HG02884 (cell line): ENCODE data around the gene CDKN2B-AS1.

ENCODE experiments used
- ATAC-seq: cut with Tn5 transposase; IDR thresholded peaks from one replicate; pipeline ENCODE4 v1.9.1; 2021; ENCODE audit warnings: mild to moderate bottlenecking, moderate library complexity; ENCODE audit not compliant: unreplicated experiment

Gene CDKN2B-AS1

DNA sequence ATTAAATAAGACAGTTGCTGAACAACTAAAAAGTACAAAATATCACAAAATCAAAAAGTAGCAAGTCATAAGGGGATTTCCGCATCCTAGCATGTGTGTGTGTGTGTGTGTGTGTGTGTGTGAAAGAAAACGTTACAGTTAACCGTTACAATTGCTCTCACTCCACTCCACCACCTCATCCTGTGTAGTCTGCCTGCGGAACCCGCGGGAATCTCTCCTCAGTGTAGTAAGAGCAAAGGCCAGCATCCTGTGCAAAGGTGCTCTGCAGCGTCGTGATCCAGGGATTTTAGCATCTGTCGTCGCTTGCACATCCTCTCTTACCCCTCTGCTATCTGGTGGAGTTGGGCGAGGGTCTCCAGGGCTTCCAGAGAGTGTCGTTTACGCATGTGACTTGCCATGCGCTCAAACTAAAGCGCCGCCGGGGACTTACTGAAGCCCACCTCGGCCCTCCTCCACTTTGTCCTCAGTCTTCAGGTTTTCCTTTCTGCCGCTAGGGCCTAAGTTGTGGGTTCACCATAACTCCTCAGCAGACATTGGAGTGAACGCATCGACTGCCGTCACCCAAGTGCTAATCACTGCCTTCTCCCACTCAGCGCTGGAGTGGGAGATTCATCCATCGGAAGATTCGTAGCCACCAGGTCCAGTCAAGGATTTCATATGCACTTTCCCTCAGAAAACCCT is 10.6 kb downstream of the CDKN2B-AS1 start:
- ATAC-seq = no peak

DNA sequence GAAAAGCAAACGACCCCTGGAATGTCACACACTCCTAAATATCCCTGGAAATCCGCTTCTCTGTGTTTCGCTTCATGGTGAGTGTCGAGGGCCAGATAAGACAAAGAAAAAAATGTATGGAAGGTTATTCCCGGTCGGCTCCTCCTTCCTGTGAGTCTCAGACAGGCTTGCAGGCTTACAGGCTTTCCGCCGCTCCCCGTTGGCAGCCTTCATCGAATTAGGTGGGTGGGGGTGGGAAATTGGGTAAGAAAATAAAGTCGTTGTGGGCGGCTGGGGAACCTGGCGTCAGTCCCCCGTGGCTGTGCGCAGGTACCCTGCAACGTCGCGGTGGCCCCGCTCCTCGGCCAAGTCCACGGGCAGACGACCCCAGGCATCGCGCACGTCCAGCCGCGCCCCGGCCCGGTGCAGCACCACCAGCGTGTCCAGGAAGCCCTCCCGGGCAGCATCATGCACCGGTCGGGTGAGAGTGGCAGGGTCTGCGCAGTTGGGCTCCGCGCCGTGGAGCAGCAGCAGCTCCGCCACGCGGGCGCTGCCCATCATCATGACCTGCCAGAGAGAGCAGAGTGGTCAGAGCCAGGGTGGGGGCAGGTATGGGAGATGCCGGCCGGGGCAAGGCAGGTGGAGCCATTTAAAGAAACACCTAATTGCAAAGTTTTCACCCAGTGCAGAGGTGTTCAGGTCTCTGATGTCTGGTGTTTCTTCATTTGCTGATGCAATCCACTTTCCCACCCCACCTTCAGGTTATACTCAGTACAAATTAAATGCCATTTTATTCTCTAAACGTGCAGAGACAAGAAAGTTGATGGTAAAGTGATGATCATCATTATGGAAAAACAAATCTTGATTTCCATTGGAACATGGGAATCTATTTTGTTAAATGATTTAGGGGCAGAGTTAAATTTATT is 11.4 kb downstream of the CDKN2B-AS1 start:
- no peak for ATAC-seq

DNA sequence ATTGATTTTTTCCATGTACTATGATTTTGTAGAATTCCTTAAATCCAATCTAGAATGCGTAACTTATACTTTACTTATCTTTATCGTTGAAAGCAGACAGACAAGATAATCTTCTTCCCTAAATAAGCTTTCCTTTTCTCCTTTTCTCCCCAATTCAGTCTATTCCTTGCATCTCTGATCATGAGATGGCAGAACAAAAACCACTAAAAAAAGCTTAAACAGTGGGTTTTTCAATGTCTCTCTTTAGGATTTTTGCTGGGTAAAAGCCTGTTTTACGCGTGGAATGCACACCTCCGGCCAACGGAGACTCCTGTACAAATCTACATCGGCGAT is 13.8 kb downstream of the CDKN2B-AS1 start:
- no peak for ATAC-seq

DNA sequence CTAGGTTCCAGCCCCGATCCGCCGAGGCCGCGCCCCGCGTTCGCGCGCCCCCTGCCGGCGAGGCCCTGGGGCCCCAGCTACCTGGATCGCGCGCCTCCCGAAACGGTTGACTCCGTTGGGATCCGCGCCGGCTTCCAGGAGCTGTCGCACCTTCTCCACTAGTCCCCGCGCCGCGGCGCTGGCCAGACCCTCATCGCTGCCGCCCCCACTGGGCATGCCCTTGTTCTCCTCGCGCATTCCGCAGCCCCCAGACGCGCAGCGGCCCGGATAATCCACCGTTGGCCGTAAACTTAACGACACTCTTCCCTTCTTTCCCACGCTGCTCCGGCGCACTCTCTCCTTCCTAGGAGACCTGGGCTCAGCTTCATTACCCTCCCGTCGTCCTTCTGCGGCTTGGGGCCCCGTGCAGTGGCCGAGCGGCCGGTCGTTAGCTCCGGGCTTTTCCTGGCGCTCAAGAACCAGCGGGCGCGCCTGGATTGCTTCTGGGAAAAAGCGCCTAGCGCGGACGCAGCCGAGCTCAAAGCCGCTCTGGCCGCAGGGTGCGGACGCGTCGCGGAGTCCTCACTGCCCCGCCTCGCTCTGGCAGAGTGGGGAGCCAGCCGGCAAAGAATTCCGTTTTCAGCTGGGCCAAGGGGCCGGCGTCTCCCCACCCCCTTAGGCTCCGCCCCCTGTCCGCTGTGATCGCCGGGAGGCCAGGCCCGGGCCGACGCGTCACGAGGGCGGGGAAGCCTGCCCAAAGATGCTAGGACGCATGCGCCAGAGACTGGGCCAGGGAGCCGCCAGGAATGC is 14.3 kb downstream of the CDKN2B-AS1 start, which contains the start of gene CDKN2B:
CDKN2B (minus strand) TSS at position 589 of the 789 bp plus-strand sequence; CDS start at position 237, 352 bp downstream.
- ATAC-seq = peak; percentile 94

DNA sequence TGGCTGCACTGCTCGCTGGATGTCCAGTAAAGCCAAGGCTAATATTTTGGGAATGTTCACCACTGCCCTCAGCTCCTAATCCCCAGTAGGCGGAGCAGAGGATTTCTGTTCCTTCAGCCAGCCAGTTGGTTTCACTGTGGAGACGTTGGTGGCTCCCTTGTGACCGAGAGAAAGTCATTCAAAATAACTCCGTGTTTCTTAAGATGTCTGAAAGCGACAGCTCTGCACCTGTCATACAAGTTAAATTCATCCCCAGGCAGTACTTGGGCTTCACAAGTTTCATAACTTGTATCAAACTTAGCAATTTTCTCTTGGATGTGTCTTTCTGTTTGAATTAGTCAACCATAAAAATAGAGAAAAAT is 14.9 kb downstream of the CDKN2B-AS1 start:
- peak; percentile 35 for ATAC-seq

DNA sequence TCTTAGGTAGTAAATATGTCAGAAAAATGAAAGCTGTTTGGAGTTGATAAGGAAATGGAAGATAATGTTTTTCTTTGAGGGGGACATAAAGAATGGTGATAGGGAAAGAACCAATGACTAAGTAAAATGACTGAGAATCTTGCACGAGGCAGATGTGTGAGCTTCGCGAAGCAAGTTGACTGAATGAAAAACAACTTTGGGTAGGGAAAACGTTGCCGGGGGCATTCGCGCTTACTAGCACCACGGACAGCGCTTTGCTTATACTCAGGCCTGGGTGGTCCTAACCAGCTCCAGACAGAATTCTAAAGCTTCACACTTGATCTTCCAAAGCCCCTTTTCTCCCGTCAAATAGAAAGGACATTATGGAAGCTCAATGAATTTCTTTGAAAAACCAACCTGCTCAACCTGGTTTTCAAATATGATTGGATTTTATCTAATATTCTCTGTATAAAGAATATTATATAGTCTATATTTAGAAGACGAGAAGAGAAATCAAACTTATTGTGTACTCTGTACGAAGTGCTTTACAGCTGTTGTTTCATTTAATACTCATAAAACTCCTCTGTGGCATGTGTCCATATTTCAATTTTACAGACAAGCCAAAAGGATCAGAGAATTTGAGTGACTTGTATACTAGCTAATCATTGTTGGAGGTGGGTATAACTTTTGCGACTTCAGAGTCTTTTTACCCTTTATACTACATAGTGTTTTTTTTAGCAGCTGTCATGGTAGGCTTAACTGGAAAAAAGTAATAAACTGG is 16.5 kb downstream of the CDKN2B-AS1 start:
- no peak for ATAC-seq

DNA sequence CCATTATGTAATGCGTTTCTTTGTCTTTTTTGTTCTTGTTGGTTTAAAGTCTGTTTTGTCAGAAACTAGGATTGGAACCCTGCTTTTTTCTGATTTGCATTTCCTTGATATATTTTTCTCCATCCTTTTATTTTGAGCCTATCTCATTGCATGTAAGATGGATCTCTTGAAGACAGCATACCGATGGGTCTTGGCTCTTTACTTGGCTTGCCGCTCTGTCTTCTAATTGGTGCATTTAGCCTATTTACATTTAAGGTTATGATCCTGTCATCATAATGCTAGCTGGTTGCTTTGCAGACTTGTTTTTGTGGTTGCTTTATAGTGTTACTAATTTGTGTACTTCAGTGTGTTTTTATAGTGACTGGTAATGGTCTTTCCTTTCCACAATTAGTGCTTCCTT is 27.8 kb downstream of the CDKN2B-AS1 start:
- ATAC-seq = no peak

DNA sequence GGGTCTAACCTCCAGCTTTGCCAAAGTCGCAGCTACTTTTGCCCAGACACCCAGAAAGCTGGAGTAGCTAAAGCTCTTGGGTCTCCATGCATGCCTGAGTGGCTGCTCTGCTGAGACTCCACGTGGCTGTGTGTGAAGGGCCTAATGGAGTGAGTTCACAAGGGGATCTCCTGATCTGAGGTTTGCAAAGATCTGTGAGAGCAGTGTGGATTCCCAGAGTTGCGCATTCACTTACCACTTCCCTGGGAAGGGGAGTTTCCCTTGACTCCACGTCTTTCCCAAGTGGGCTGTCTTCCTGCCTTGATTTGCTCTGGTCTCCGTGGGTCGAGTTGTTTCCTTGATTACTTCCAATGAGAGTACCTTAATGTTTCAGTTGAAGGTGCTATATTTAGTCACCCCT is 32.1 kb downstream of the CDKN2B-AS1 start:
- no peak for ATAC-seq

DNA sequence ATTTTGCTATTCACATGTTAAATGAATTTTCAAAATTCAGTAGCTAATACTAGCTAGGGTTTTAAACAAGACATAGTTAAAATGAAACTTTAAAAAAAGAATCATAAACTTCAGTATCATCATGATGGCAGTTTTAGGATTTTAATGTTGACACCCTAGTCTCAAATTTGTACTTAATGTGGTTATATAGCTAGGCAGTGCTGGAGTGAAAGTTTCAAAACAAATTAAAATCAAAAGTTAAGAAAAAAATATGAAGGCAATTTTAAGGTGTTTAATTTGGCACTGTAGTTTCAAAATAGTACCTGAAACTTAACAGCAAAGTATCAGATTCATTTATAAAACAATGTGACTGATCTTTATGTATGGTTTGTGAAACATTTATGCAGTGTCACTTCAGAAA is 33.8 kb downstream of the CDKN2B-AS1 start:
- ATAC-seq = no peak

DNA sequence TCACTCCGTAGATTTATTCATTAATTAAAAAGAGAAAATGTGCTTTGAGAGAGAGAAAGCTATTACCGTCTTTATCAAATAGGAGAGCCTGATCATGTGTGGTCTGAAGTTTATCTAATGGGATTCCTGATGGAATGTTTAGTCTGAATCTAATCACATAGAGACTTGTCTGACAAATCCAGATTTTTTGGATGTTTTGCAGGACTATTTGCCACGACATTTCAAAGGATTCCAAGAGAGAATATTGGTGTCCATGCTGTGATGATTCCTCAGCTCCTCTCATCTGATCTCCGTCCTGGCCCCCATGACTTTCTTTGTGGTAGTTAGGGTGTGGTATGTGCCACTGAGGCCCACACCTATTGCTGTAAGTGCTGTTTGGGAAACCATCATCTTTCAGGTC is 34.6 kb downstream of the CDKN2B-AS1 start:
- no peak for ATAC-seq

DNA sequence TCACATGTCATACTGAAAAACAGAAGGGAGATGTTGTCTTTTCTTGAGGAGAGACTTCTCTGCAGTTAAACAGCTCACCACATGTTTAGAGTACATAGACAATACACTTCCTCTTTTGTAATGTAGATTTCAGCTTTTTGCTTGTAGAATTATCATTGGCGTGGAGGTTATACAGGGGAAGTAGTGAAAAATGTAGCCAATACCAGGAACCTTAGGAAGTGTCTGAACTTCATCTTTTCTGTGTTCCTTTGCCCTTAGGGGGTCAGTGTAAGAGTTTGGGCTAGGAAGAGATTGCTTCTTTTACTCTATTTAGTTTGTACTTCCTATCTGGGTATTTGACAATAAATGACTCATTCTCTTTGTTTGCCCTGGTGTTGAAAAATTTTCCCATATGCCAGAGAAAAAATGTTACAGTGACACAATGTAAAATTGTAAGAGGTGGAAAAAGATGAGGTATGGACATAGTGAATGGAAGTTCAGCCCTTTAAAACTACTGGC is 35.6 kb downstream of the CDKN2B-AS1 start:
- peak; percentile 87 for ATAC-seq

DNA sequence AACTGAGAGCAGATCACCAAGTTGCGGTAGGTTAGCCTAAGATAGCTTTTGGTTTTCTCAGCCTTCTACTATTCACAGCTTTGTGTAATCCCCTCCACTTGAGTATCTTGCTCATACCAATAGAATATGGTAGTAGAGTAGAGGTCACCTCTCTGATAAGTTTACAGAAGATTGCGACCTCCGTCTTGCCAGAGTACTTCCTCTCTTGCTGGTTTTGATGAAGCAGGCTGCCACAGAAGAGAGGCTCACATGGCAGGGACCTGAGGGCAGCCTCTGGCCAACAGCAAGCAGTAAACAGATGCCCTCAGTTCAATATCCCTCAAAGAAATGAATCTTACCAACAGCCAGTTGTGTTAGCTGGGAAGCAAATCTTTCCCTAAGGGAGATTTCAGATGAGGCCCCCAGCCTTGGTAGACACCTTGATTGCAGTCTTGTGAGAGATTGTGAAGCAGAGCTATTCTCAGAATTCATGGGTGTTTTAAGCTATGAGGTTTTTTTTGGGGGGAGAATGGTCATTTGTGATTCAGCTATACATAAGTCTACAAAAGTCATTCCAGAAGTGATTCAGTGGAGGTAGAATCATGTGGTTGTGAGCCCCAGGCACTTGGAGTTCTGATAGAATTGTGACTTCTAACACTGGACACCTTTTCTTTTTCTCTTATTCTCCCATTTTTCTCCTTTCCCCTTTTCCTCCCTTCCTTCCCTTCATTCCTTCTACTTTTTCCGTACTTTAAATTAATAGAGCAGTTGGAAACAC is 37.2 kb downstream of the CDKN2B-AS1 start:
- no peak for ATAC-seq

DNA sequence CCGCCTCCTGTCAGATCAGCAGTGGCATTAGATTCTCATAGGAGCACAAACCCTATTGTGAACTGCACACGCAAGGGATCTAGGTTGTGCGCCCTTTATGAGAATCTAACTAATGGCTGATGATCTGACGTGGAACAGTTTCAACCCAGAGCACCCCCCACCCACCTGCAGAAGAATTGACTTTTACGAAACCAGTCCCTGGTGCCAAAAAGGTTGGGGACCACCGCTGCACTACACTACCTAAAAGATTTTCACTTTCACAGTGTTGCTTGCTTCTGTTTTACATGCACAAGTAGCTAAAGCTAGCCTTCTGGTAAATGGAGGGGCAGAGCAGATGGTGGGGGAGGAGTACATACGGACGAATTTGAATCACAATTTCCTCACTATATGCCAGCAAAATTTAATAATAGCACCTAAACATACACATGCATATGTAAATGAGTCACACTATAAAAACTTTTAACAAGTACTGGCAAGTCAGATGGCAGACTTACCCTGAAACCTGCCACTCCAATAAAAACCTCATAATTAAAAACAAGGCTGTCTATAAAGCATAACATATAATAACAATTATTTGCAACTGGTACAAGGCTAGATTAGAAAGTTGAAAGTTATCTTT is 38.5 kb downstream of the CDKN2B-AS1 start:
- ATAC-seq = no peak

DNA sequence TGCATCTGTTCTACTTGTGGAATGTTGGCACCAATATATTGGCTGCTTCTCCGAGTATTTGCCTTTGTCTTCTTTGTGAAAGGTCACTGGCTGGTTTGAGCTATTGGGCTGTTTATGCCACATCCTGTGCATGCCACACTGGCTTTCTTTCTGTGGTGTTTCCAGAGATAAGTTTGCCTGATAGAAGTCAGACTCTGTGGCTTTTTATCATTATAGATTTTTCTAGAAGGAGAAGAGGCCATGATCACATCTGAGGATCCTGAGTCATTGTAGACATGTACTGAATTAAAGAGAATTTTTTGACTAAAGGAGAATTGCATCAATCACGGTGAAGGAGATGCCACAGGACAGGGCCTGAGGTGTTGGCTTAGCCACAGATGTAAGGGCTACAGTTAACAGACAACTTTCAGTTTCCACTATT is 41.0 kb downstream of the CDKN2B-AS1 start:
- ATAC-seq = no peak

DNA sequence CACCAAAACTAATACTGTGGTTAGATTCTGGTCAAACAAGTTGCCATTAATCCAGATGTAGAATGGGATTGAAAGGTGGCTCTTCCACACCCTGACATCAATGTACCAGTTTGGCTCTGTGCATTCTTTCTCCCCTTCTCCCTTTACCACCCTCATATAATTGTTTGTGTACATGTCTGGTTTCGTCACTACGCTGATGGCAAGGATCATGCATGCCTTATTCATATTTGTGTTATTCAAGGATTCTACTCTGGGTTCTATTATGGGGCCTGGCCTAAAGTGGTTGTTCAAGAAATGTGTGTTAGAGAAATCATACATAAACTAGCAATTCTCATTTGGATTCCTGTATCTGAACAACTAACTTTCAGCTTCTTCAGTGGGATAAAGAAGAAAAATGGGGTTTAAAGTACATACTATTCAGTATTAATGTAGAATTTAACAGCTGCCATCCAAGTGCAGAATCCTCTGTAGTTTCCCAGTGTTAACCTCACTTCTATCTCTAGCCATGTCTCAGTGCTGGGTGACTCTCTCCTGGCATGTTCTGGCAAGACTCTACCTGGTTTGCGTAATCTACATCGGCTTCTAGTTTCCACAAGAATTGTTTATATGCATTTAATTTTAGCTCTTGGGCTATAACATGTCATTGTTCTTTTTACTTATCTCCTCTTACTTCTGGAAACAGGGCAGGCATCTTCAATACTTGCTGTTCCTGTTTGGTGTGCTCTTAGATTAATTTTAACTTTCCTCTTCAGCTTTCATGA is 42.5 kb downstream of the CDKN2B-AS1 start:
- no peak for ATAC-seq

DNA sequence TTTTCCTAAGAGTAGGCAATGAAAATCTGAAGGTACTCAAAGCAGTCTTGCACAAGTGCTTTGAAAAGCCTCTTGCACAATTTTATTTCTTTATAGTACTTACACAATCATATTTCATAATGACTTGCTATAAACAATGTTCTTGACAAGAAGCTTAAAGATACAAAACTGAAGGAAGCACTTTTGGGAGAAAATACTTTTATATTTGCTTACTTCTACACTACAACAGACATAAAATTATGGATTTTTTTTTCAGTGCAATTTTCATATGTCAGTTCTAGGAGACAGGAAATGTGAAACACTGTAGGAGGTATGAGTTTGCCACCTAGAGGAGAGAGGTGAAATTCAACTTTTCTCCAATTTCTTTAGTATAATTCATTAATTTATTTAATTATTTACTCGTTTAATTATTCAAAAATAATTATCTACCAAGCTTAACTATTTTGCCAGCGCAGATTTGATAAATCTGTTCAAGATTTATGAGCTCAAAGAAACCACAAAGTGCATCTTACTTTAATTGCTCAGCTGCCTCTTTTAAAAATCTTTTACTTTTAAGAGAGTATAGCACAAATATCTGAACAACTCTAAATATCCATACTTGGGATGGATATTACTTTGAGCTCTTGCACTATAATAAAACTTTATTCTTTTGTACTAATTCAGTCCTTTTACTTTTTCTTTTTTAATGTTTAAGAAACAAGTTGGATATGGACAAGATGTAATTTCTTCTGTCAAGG is 43.5 kb downstream of the CDKN2B-AS1 start:
- ATAC-seq = no peak

DNA sequence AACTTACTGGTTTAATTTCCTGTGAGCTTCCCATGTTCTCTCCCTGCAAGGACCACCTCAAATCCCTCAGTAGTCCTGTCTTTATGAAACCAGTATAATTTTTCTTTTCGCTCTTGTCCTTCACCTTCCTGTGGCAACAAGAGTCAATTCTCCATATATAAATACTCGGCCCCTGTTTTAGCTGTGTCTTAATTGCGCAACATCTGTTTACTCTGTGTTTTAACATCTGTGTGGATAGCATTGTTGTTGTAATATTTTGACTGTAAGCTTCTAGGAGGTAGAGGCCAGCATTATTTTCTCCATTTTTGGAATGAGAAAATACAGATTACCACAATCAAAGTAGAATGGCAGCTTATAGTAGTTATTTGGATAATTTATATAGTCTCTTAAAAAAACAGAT is 44.7 kb downstream of the CDKN2B-AS1 start:
- ATAC-seq = no peak

DNA sequence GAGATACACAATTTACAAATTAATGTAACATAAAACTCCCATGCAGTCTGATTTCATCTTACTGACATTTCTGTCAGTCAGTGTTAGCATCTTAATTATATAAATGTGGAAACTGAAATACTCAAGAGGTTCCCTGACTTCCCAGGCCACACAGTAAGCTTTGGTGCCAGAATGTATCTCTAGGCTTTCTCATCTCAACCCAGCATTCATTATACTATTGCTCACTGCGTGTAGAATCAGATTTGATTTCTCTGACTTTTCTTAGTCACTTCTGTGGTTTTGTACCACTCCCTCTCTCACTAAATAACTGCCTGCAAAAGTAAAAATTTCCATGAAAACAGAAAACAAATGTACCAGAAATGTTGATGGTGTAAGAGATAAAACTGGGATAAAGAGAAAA is 46.2 kb downstream of the CDKN2B-AS1 start:
- no peak for ATAC-seq
